ENCODE data around the gene ENHO. TPM values are rescaled to one million over a fixed set of nuclear protein-coding genes. Genes with fewer than 3 reads are reported as not detected.

Gene ENHO
- total RNA-seq, 1 donor from 2014 or later = 0.96 TPM

GRCh38 chr9:34521406-34522045, 1.3 kb downstream of the ENHO start:
- no peaks in the 10 kb centered on the region for H3K4me1 Mint-ChIP-seq
- TF ChIP-seq CTCF (IDR thresholded peaks at IDR 0.05; ENCODE audit: unreplicated experiment) = no peak
- peak overlapping the region; percentile 30 for H3K4me3 Mint-ChIP-seq
- H3K27me3 Mint-ChIP-seq (ENCODE audit: low read depth) = peaks cover 65% of the 10 kb centered on the region
- no peaks in the 10 kb centered on the region for H3K36me3 Mint-ChIP-seq
- DNase-seq (ENCODE audit: low spot score in 2 of 2, unreplicated experiment in 2 of 2) = no peak
- H3K27ac Mint-ChIP-seq = no peak overlapping the region
- H3K9me3 Mint-ChIP-seq = no peaks in the 10 kb centered on the region

- no peaks in the 10 kb centered on the region for H3K9me3 Mint-ChIP-seq
- H3K4me3 Mint-ChIP-seq = no peak overlapping the region
- no peak overlapping the region for H3K27ac Mint-ChIP-seq
- no peaks in the 10 kb centered on the region for H3K4me1 Mint-ChIP-seq
- H3K36me3 Mint-ChIP-seq = no peaks in the 10 kb centered on the region
- TF ChIP-seq CTCF (IDR thresholded peaks at IDR 0.05; ENCODE audit: unreplicated experiment) = no peak
- peaks cover 67% of the 10 kb centered on the region for H3K27me3 Mint-ChIP-seq (ENCODE audit: low read depth)
- DNase-seq (ENCODE audit: low spot score in 2 of 2, unreplicated experiment in 2 of 2) = no peak
Observed at GRCh38 chr9:34520505-34521385, 2.0 kb downstream of the ENHO start.

- peaks cover 60% of the 10 kb centered on the region for H3K27me3 Mint-ChIP-seq (ENCODE audit: low read depth)
Observed at GRCh38 chr9:34520096-34520495, 2.7 kb downstream of the ENHO start.

GRCh38 chr9:34519321-34520020, 3.3 kb downstream of the ENHO start:
- no peaks in the 10 kb centered on the region for H3K9me3 Mint-ChIP-seq
- DNase-seq (ENCODE audit: low spot score in 2 of 2, unreplicated experiment in 2 of 2) = no peak
- no peak overlapping the region for H3K27ac Mint-ChIP-seq
- no peak overlapping the region for H3K4me3 Mint-ChIP-seq
- peaks cover 54% of the 10 kb centered on the region for H3K27me3 Mint-ChIP-seq (ENCODE audit: low read depth)
- TF ChIP-seq CTCF (IDR thresholded peaks at IDR 0.05; ENCODE audit: unreplicated experiment) = no peak
- no peaks in the 10 kb centered on the region for H3K4me1 Mint-ChIP-seq
- no peaks in the 10 kb centered on the region for H3K36me3 Mint-ChIP-seq

More at GRCh38 chr9:34520096-34520495, 2.7 kb downstream of the ENHO start:
- Mint-ChIP-seq H3K36me3 (no peaks in the 10 kb centered on the region), H3K9me3 (no peaks in the 10 kb centered on the region), H3K4me3 (no peak overlapping the region), H3K4me1 (no peaks in the 10 kb centered on the region), H3K27ac (no peak overlapping the region)
- TF ChIP-seq CTCF (IDR thresholded peaks at IDR 0.05; ENCODE audit: unreplicated experiment) = no peak
- no peak for DNase-seq (ENCODE audit: low spot score in 2 of 2, unreplicated experiment in 2 of 2)

- Mint-ChIP-seq H3K27ac (no peak overlapping the region), H3K4me1 (no peaks in the 10 kb centered on the region), H3K27me3 (ENCODE audit: low read depth) (peaks cover 48% of the 10 kb centered on the region), H3K9me3 (no peaks in the 10 kb centered on the region), H3K36me3 (no peaks in the 10 kb centered on the region), H3K4me3 (no peak overlapping the region)
- TF ChIP-seq CTCF (IDR thresholded peaks at IDR 0.05; ENCODE audit: unreplicated experiment) = no peak
- no peak for DNase-seq (ENCODE audit: low spot score in 2 of 2, unreplicated experiment in 2 of 2)
Observed at GRCh38 chr9:34518896-34519295, 3.9 kb downstream of the ENHO start.
